DMS53 (cell line): ENCODE measurements around the gene ENOX1.

Source experiments
- DNase-seq: peaks from one replicate; lab custom pipeline; 2025; lab: John Stamatoyannopoulos, UW

ENOX1 gene

GRCh38 chr13:43744261-43745031 is 42.3 kb downstream of the ENOX1 start:
- DNase-seq: no peak

GRCh38 chr13:43742911-43743310 is 43.9 kb downstream of the ENOX1 start:
- no peak for DNase-seq

DNA sequence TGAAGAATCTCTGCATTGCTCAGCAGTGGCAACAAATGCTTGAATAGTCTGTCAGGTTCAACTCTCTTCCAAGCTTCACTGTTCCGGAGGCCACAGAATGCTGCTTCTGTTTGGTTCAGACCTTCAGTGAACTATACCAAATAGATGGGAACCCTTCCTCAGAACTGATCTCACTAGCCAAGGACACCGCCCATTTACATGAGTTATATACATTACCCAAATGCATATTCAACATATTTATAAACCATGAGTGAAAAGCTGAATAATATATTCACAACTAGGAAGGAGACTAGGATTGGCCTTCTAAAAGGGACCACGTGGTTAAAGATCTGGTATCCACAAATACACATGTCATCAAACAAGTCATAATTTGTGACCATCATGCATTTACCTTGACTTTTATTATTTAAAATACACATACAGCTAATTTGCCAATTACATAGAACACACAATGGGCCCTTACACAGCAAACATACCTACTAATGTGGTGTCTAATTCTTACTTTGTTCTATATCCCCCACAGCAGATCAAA is 49.3 kb downstream of the ENOX1 start:
- DNase-seq: no peak

GRCh38 chr13:43732726-43733125 is 54.0 kb downstream of the ENOX1 start:
- DNase-seq: no peak

DNA sequence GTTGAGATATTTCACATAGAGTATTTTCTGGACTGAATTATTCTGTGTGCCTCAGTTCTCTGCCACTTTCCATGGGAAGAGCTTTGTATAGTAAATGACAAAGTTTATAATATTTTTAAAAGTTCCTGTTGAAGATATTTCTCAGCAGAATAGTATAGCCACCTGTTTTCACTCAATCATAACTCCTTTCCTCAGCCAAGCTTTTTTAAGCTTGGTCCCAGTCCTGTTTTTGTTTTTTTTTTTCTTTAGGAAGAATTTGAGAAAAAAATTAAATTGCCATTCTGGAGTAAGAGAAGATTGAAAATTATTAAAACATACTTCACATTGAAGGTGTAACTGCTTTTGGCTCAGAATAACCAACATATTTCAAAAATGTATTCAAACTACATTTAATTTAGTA is 55.5 kb downstream of the ENOX1 start:
- DNase-seq: no peak

GRCh38 chr13:43730642-43731041 is 56.1 kb downstream of the ENOX1 start:
- peak; percentile 8 for DNase-seq

DNA sequence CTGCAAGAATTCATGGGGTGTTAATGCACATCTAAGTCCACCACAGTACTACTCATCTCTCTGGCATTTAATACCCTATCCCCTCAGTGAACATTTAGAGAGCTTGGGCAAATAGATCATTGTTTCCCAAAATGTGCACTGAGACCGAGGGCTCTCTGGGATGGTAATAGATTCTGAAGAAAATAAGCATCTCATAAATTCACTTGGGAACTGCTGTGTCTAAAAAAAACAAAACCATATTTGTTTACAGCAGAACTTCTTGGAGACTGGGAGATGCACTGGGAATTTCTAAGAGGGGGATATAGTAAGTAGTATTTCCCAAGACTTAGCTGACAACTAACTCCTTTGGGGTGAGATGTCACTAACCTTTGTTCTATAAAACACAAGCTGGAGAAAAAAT is 58.4 kb downstream of the ENOX1 start:
- DNase-seq: no peak

DNA sequence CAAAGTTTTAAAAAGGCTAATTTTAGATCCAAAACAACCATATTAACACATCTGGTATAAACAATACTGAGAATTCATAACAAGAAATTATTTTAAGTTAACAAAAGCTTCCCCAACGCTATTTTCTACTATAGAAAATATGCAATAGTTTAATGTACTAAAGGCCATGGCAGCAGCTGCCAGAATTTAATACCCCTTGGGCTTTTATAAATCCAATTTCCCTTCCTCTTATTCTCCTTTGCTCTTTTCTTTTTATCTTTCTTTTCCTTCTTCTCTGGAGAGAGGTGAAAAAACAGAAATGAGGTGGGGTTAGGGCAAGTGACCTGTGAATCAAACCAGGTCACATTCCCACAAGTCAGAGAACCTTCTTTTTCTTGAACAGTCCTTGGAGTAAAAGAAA is 58.9 kb downstream of the ENOX1 start:
- no peak for DNase-seq

DNA sequence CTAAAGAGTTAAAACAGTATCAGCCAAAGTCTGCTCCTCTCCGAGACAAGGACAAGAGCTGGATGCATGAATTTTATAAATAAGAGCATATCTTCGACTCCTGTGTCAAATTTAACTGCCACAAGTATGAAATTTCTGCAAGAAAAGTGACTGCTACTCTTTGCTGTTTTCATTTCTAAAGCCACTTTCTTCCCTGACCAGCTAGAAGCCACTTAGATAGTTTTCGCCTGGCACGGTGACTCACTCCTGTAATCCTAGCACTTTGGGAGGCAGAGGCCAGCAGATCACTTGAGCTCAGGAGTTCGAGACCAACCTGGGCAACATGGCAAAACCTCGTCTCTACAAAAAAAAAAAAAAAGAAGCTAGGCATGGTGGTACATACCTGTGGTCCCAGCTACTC is 61.3 kb downstream of the ENOX1 start:
- peak; percentile 3 for DNase-seq

- peak; percentile 62 for DNase-seq
Measured at GRCh38 chr13:43720780-43721397, 65.9 kb downstream of the ENOX1 start.

DNA sequence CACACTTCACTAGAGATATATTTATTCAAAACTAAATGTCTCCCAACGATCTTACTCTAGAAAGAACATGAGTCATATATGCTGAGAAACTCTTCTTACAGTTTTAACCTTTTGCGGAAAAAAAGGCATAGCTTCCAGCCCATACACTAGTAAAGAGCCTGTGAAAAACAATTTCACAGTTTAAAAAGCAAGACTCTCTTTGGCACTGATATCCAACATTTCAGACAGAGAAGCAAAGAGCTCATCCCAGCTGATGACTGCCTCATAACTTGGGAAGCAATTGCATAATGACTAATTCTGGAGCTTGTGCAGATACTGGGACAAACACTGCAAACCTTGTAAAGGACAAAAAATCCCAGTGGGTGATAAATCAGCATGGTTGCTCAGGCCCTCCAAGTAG is 88.0 kb downstream of the ENOX1 start:
- no peak for DNase-seq

DNA sequence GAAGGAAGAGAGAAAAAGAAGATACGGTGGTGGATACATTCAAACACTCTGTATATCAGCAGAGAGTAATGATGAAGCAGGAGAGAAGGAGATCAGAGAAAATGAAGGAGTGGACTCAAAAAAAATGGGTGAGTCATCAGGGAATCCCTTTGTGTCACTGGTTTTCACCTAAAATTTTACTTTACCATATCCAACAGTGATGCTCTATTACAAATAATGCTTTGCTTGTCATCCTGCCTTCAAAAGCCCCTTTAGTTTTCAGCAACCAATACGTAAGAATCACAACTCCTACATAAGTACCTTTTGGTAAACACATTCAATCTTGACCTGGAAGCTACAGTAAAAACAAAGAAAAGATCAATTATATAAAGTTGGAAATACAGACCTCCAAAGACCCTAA is 88.8 kb downstream of the ENOX1 start:
- DNase-seq: no peak

GRCh38 chr13:43697323-43697722 is 89.4 kb downstream of the ENOX1 start:
- no peak for DNase-seq

DNA sequence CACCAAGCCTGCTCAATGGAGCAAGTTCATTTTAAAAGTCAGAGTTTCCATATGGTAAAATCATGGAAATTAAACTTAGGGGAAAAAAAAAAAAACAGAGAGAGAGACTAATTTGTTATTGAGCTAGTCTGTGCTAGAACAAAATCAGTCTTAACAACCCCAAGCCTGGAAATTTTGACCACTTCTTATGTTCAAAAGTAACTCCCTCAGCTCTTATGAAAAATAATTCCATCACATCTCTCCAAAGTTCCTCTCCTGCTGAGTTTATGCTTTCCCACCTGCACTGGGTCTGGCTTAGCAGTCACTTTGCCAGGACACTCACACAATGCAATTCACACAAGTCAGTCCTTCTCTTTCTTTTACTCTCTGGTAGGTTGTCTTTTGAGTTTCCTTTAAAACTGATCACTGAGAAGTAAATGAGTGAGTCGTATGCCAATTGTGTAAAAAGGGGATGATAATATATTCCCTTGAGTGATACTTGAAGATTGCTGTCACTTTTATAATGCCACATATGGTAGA is 92.6 kb downstream of the ENOX1 start:
- DNase-seq: no peak

- DNase-seq: no peak
Measured at GRCh38 chr13:43693639-43694038, 93.1 kb downstream of the ENOX1 start.

GRCh38 chr13:43688227-43688907 is 98.4 kb downstream of the ENOX1 start:
- DNase-seq: no peak

DNA sequence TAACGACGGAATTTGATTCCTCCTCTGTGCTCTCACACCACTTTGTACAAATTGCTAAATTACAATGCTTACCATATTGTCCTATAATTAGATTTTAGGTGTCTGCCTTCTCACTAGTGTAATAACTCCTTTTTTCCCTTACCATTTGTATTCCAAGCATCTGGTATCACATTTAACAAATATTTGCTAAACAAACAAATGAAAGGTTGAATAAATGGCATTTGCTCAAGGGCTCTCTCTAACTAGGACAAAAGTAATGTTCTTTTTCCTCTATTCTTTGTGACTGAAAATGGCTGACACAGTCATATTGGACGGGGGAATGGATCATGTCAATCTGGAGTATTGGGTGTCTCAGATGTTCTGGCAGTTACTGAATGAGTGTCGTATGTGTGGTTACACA is 99.7 kb downstream of the ENOX1 start:
- peak; percentile 57 for DNase-seq

DNA sequence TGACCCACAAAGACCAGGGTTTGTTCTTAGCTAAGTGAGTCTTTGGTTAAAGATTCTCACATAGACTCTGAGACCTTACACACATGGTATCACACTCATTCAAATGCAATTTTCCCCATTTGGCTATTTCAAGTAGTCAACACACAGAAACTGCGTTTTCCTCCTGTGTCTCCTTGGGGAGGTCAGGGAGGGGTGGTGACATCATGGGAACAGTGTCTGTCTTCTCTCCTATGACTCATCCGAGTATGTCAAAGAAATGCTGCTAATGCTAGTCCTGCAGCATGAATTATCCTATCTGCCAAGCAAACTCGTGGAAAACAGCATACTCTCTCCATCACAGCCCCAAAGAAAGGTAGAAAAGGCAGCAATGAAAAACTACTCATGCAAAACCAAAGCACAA is 100.2 kb downstream of the ENOX1 start:
- peak; percentile 86 for DNase-seq

- DNase-seq: peak; percentile 5
Measured at GRCh38 chr13:43684963-43685725, 101.6 kb downstream of the ENOX1 start.

GRCh38 chr13:43682701-43683100 is 104.1 kb downstream of the ENOX1 start:
- DNase-seq: no peak

DNA sequence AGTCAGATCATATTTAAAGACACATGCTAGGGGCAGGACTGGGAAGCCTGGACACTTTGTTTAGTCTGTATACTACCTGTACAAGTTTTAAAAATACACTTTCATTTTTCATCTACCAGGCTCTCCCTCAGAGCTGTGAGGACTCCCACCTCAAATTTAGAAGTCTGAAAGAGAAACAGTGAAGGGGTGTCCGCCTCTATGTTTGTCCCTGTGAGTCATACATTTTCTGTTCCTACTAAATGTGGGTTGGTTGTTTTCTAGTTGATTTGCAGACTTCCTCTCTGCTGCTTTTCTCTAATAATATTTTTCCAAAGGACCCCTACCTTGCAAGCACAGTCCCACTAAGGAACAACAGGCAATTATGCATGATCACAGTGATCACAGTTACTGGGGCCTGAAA is 110.5 kb downstream of the ENOX1 start:
- DNase-seq: no peak

DNA sequence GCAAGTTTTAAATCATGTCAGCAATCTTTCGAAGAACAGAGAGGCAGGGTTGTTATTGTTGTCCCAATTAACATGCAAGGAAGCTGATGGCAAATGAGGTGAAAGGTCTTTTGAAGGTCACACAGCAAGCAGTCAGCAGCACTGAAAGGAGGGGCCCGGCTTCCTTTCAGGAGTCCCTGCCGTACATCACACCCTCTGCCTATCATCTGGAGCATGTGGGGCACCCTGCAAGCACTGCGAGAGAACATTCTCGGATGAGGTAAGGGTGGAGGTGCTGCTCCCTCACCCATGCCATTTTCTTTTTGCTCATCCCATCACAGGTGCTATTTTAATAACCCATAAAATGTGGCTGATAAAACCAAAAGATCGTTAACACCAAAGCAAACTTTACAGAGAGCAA is 111.2 kb downstream of the ENOX1 start:
- DNase-seq: no peak
